Panc1 (cell line): ENCODE data around the gene PLCL1. TPM values are rescaled to one million over a fixed set of nuclear protein-coding genes. Genes with fewer than 3 reads are reported as not detected.

Source experiments
- ATAC-seq: fragments of 200-7000 bp; cut with Tn5 transposase; 2 replicates; pipeline ENCODE4 v1.9.1; 2020; ENCODE audit warnings: mild to moderate bottlenecking, moderate library complexity
- BruUV-seq: library from RNA; stranded (reverse); fragments of 400-500 nt; replicated peaks from 2 replicates; lab custom pipeline; 2021; lab: Mats Ljungman, UMichigan
- CTCF ChIA-PET: fragments of 300-600 bp; sonication (Branson Sonifier 250); formaldehyde crosslinking; loops from one replicate; lab custom pipeline; 2022; ENCODE audit warnings: antibody characterized with exemption; lab: Charles Lee
- POLR2A ChIA-PET: fragments of 300-600 bp; sonication (Branson Sonifier 250); formaldehyde crosslinking; loops from one replicate; lab custom pipeline; 2022; ENCODE audit warnings: antibody characterized with exemption; lab: Charles Lee
- DNase-seq: peaks from one replicate; pipeline ENCODE4 v3.0.0-alpha.2; 2010; ENCODE audit warnings: low read depth, low spot score
- H3K27ac ChIP-seq: 2 replicates; pipeline ENCODE4 v1.5.1; 2011; ENCODE audit warnings: mild to moderate bottlenecking, low read length, inconsistent platforms
- H3K27me3 ChIP-seq: fragments of 200-500 bp; sonication (Bioruptor generic); 2 replicates; pipeline ENCODE4 v1.6.0; 2014; ENCODE audit warnings: low read length, inconsistent platforms; ENCODE audit not compliant: control insufficient read depth, insufficient read depth
- H3K36me3 ChIP-seq: fragments of 200-500 bp; sonication (Bioruptor generic); 2 replicates; pipeline ENCODE4 v1.5.1; 2014; ENCODE audit warnings: inconsistent platforms, mild to moderate bottlenecking, low read length, moderate library complexity; ENCODE audit not compliant: control insufficient read depth, insufficient read depth
- H3K4me1 ChIP-seq: 2 replicates; pipeline ENCODE4 v1.5.1; 2011; ENCODE audit warnings: inconsistent platforms, mild to moderate bottlenecking, low read length, moderate library complexity; ENCODE audit not compliant: control insufficient read depth, insufficient read depth
- H3K4me3 ChIP-seq, 2 experiments: 2 replicates each; pipeline ENCODE4 v1.5.1; 2011 to 2012; ENCODE audit warnings: low read depth in 2 of 2, low read length in 2 of 2, mild to moderate bottlenecking in 2 of 2, inconsistent platforms in 1 of 2, moderate library complexity in 1 of 2
- H3K9me3 ChIP-seq: fragments of 200-500 bp; sonication (Bioruptor generic); 2 replicates; pipeline ENCODE4 v1.5.1; 2014; ENCODE audit warnings: low read depth, mild to moderate bottlenecking, inconsistent platforms, low read length, moderate library complexity; ENCODE audit not compliant: control insufficient read depth, insufficient read depth
- POLR2AphosphoS5 ChIP-seq: IDR thresholded peaks from 2 replicates; pipeline ENCODE4 v1.6.1; 2012; ENCODE audit warnings: mild to moderate bottlenecking, low read depth, low read length, moderate library complexity
- SIN3A ChIP-seq: IDR thresholded peaks from 2 replicates; pipeline ENCODE4 v1.6.1; 2012; ENCODE audit warnings: low read depth, mild to moderate bottlenecking, low read length, moderate library complexity, borderline replicate concordance; ENCODE audit not compliant: insufficient read depth
- TCF7L2 ChIP-seq: IDR thresholded peaks from 2 replicates; pipeline ENCODE4 v1.6.1; 2011; ENCODE audit warnings: mild to moderate bottlenecking, low read depth, low read length, inconsistent platforms
- in situ Hi-C: cut with HindIII; loops from 2 replicates; pipeline ENCODE4 v1.10.0; 2016; ENCODE audit warnings: low sequenced_read_pairs, low pct_unique_long_range_greater_than_20kb
- intact Hi-C: fragments of 100-400 bp; cut with micrococcal nuclease; formaldehyde crosslinking; loops from one replicate; pipeline ENCODE4 v1.10.0; 2022; ENCODE audit not compliant: unreplicated experiment
- total RNA-seq: library from RNA; stranded (reverse); gene quantifications from one replicate; pipeline ENCODE4 v1.2.1, GENCODE V29; 2021; ENCODE audit not compliant: unreplicated experiment
- TF ChIP-seq, protein P1 (sequence below), 2 experiments: IDR thresholded peaks; 2 replicates each; pipeline ENCODE4 v1.6.1; 2011 to 2012; ENCODE audit warnings: low read depth in 2 of 2, control low read depth in 1 of 2, low read length in 1 of 2, mild to moderate bottlenecking in 1 of 2, moderate library complexity in 1 of 2; ENCODE audit not compliant: insufficient read depth in 1 of 2
- TF ChIP-seq, protein P2 (sequence below): fragments of 450-650 bp; IDR thresholded peaks from 2 replicates; pipeline ENCODE4 v1.5.1; 2017; ENCODE audit warnings: mild to moderate bottlenecking

PLCL1 gene
- total RNA-seq, 1 experiment from 2014 or later, result not detected

GRCh38 chr2:197975931-197976519 lies 171.6 kb downstream of the PLCL1 start:
- no TSS peak for BruUV-seq
- Histone ChIP-seq H3K36me3 (no peaks in the 10 kb centered on the region), H3K9me3 (no peaks in the 10 kb centered on the region), H3K4me3 (no peak overlapping the region), H3K4me1 (no peaks in the 10 kb centered on the region), H3K27ac (no peak overlapping the region), H3K27me3 (no peaks in the 10 kb centered on the region)
- ATAC-seq (no peak), DNase-seq (no peak)
- POLR2A ChIA-PET, result no interaction called here
- intact Hi-C loops (no loop called here), in situ Hi-C loops (no loop called here)
- CTCF ChIA-PET, result no interaction called here
- no peak for TF ChIP-seq SIN3A
- no peak for TF ChIP-seq POLR2AphosphoS5
- TF ChIP-seq, protein P1, sequence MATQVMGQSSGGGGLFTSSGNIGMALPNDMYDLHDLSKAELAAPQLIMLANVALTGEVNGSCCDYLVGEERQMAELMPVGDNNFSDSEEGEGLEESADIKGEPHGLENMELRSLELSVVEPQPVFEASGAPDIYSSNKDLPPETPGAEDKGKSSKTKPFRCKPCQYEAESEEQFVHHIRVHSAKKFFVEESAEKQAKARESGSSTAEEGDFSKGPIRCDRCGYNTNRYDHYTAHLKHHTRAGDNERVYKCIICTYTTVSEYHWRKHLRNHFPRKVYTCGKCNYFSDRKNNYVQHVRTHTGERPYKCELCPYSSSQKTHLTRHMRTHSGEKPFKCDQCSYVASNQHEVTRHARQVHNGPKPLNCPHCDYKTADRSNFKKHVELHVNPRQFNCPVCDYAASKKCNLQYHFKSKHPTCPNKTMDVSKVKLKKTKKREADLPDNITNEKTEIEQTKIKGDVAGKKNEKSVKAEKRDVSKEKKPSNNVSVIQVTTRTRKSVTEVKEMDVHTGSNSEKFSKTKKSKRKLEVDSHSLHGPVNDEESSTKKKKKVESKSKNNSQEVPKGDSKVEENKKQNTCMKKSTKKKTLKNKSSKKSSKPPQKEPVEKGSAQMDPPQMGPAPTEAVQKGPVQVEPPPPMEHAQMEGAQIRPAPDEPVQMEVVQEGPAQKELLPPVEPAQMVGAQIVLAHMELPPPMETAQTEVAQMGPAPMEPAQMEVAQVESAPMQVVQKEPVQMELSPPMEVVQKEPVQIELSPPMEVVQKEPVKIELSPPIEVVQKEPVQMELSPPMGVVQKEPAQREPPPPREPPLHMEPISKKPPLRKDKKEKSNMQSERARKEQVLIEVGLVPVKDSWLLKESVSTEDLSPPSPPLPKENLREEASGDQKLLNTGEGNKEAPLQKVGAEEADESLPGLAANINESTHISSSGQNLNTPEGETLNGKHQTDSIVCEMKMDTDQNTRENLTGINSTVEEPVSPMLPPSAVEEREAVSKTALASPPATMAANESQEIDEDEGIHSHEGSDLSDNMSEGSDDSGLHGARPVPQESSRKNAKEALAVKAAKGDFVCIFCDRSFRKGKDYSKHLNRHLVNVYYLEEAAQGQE (IDR thresholded peaks at IDR 0.05; ENCODE audit: insufficient read depth in 1 of 2, low read depth in 2 of 2, low read length in 1 of 2), result no peak
- TF ChIP-seq, protein P2, sequence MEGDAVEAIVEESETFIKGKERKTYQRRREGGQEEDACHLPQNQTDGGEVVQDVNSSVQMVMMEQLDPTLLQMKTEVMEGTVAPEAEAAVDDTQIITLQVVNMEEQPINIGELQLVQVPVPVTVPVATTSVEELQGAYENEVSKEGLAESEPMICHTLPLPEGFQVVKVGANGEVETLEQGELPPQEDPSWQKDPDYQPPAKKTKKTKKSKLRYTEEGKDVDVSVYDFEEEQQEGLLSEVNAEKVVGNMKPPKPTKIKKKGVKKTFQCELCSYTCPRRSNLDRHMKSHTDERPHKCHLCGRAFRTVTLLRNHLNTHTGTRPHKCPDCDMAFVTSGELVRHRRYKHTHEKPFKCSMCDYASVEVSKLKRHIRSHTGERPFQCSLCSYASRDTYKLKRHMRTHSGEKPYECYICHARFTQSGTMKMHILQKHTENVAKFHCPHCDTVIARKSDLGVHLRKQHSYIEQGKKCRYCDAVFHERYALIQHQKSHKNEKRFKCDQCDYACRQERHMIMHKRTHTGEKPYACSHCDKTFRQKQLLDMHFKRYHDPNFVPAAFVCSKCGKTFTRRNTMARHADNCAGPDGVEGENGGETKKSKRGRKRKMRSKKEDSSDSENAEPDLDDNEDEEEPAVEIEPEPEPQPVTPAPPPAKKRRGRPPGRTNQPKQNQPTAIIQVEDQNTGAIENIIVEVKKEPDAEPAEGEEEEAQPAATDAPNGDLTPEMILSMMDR, result no peak
- no peak for TF ChIP-seq TCF7L2

DNA sequence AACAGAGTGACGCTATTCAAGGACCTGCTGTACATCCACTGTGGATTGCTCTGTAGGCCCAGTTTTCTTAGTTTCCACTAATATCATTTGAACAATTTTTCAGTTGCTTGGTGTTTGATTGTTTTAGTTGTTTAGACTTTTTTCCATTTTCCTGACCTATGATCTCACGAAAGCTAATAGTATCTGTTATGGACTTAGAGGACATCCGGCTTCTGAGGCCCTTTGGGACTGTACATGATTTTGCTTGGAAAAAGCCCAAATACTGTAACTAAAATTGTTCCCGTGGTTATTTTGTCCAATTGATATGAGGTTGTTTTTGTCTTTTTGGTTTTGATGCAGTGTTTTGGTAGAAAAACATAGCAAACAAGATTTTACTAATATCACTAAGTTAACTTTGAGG lies 174.6 kb downstream of the PLCL1 start:
- no peak overlapping the region for H3K27ac ChIP-seq
- H3K27me3 ChIP-seq, result peaks cover 3% of the 10 kb centered on the region; the same call in 1 of the 2 replicates
- DNase-seq (no peak), ATAC-seq (no peak)
- H3K36me3 ChIP-seq, result no peaks in the 10 kb centered on the region
- H3K4me3 ChIP-seq, result no peak overlapping the region
- H3K4me1 ChIP-seq, result no peaks in the 10 kb centered on the region; the same call in 1 of the 2 replicates
- H3K9me3 ChIP-seq, result no peaks in the 10 kb centered on the region
- ChIA-PET CTCF (no interaction called here), POLR2A (interaction anchor here (0.6 kb wide), 1 partner anchor 19 kb away, joined by 3 read pairs; no protein-coding TSS in a partner anchor)
- BruUV-seq, result no TSS peak
- TF ChIP-seq, protein P1 (IDR thresholded peaks at IDR 0.05; ENCODE audit: insufficient read depth in 1 of 2, low read depth in 2 of 2, low read length in 1 of 2), result no peak
- no peak for TF ChIP-seq SIN3A
- no peak for TF ChIP-seq TCF7L2
- no peak for TF ChIP-seq POLR2AphosphoS5
- TF ChIP-seq, protein P2, result no peak
- intact Hi-C loops (no loop called here), in situ Hi-C loops (no loop called here)
